CD4-positive, alpha-beta T cell treated with Interleukin-15 for 4 hours (primary cell): ENCODE data around the gene KRTAP10-10.
"Not testable (repeated sequence)": the region's sequence is repeated elsewhere in the genome, so short reads cannot be mapped to it uniquely, and the experiment has no call there.

Source experiments
- DNase-seq: peaks from one replicate; pipeline ENCODE4 v3.0.0-alpha.2; 2020; ENCODE audit warnings: low spot score

Gene KRTAP10-10

DNA sequence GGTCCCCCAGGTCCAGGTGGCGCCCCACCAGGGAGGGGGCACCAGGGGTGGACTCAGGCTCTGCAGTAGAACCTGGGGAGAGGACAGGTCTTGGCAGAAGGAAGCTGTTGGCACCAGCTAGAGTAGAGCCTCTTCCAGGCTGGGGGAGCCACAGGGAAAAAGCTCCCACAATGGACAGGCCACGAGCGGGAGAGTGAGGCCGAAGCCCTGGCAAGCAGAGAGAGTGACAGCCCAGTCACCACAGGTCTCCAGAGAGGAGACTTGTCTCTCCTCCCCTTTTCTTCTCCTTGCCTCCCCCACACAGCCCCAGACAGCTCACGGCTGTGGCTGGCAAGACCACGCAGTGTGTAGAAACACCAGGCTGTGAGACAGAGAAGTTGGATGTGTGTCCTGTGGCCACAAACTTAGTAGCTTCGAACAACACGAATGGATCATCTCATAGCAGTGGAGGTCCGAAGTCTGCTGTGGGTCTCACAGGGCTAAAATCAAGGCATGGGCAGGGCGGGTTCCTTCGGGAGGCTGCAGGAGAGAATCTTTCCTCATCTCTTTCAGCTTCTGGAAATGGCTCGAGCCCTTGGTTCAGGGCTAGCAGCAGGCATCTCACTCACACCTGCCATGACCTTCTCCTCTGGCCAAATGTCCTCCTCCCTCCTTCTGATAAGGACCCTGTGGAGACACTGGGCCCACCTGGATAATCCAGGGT lies 14.0 kb downstream of the KRTAP10-10 start:
- DNase-seq = no peak

DNA sequence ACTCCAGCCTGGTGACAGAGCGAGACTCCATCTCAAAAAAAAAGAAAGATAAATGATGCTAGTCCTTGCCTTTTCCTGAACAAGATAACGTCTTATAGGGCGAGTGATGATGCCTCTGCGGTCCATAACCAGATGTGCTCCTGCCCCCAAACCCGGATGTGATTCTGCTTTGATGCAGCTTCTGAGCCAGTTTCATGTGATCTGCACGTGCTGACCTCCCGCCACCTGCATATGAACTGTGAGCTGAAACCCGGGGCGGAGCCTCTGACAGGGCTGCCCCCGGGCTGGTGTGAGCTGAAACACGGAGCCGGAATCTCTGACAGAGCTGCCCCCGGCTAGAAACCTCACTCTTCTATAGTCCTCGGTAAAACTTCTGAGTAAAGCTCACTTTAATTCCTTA lies 16.0 kb downstream of the KRTAP10-10 start:
- DNase-seq = no peak

DNA sequence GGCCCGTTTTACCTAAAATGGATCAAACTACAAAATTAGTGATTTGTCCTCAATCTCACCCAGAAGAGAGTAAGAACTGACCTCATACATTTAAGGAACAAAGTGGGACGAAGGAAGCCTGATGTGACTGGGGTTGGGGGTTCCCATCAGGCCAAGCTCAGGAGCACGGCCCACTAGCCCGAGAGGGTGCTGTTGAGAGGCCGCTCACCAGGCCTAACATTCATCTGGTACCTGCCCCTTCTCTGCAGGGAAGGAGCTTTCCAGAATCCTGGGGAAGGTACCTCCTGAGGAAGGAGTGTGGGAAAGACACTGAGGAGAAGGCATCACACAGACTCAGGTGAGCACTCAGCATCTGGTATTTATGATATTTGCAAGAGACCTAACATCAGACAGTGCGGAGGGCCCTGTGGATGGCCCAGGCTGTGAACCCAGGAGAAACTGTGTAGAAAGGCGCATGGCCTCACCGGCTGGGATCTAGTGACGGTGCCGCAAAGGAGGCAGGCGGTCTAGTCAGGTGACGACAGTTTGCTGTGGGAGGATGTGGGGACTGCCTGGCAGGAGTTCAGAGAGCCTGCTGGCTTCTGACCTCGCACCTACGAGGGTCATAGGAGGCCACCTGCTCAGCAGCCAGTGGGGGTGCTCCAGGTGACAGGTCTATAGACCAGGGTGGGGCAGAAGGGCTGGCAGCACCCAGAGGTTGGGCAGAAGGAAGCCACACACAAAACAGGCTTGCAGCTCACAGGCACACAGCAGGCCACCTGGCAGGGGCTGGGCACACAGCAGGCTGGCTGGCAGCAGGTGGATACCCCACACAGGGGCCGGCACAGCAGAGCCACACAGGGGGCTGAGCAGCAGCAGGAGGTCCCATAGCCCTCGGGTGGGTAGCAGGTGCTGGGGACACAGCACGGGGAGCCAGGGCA lies 16.8 kb downstream of the KRTAP10-10 start:
- peak; percentile 45 for DNase-seq

DNA sequence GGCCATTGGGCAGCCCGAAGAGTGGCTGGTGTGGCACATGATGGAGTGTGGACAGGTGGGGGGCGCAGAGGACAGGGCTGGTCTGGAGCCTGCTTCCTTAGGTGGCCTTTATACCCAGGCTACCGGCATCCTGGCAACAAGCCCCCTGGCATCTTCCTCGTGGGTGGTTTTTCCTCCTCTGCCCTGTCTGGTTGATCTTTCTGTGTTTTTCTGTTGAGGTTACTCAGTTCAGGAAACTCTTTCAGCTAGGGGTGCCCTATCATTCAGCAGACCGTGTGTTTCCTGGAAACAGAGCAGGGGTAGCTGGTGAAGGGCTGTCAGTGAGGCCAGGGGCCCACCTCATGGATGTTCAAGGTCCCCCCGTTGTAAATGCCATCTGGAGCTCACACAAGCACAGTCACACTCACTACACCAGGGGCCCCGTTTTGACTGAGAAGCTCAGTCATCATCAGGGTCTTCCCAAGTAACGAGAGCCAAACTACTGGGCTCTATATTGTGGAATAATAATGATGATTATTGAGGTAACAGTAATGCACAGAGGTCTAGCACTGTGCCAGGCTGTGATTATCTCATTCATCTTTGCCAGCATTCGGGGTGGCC lies 17.5 kb downstream of the KRTAP10-10 start, which contains the start of gene KRTAP12-4:
Gene KRTAP12-4, minus strand, starts transcription at position 84 of the 600 bp plus-strand sequence. Its CDS starts 45 bp downstream, at position 39.
- DNase-seq = no peak

DNA sequence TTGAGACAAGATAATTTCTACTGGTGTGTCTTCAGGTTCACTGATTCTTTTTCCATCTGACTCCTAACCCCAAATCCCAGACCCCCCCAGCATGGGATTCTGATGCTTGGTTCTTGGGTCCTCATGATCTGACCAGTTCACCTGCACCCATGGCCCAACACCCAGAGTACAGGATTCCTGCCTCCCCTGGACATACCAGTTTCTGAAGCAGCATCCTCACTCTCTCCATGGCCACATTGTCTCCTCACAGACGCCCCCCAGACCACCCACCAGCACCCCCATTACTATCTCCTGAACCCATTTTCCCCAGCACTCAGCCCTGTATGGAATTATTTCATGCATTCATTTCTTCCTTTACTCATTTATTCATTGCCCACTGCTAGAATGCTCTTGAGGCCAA lies 19.7 kb downstream of the KRTAP10-10 start:
- no peak for DNase-seq

DNA sequence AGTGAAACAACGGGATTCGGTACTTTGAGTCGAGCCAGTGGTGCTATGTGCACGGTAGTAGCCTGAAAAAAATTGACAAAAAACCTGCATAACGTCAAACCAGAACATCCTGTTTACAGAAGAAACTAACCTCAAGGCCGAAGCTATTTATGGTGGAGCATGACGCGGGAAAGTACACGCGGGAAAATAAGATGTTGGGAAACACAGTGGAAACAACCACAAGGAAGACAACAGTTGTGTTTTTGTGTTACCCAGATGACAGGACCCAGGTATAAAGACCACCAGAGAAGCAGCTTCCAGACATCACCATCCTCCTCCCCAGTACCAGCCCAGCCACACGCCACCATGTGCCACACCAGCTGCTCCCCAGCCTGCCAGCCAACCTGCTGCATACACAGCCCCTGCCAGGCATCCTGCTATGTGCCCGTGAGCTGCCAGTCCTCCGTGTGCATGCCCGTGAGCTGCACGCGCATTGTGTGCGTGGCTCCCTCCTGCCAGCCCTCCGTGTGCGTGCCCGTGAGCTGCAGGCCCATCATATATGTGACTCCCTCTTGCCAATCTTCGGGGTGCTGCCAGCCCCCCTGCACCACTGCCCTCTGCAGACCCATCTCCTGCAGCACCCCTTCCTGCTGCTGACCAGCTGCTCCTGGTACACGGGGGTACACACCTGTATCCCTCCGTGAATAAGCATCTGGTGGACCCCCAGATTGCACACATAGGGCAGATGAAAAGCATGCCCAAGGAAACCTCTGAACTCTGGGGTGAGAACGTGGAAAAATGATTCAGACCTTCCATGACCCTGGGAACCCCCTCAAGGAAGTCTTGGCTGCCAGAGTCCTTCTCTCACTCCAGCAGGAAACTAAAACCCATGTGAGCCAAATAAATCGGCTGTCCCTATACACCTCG lies 20.7 kb downstream of the KRTAP10-10 start, which contains the start of gene KRTAP12-3:
Gene KRTAP12-3, plus strand, starts transcription at position 298 of the 906 bp plus-strand sequence. Its CDS starts 48 bp downstream, at position 346.
- peak; percentile 50 for DNase-seq

DNA sequence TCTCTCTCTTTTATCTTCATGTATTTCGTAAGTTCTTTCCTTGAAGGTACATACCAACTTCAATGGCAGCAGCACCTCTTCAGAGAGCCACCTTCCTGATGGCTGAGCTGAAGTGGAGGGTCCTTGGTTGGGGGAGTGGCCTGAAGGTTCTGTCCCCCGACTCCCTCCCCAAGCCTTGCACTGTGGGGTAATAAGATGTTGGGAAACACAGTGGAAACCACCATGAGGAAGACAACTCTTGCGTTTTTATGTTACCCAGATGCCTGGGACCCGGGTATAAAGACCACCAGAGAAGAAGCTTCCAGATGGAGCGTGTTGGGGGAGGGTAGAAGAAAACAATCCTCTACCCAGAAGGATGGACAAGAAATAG lies 21.4 kb downstream of the KRTAP10-10 start:
- no peak for DNase-seq

DNA sequence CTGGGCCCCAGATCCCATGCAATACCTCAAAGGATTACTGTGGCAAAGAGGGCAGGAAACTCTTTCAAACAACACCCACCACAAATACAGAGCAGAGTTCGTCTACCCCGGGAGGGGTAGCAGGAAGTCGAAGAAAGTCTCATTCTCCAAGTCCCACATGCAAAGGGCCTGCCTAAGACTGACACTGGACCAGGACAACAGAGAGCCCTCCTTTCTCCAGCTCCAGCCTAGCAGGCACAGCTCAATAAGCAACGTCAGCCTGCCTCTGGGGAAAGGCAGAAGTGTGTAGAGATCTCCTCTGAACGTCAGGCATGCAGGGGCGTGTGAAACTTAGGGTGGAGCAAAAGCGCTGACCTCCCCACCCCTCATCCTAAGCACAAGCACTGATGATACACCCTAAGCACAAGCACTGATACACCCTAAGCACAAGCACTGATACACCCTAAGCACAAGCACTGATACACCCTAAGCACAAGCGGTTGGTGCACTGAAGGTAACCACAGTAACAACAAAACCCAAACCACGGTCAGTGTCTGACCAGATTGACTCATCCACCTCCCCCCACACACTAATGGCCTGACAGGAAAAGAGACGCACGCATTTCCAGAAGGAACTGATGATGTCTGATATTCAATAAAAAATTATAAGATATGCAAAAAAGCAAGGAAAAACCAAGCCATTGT lies 21.9 kb downstream of the KRTAP10-10 start:
- peak; percentile 18 for DNase-seq

DNA sequence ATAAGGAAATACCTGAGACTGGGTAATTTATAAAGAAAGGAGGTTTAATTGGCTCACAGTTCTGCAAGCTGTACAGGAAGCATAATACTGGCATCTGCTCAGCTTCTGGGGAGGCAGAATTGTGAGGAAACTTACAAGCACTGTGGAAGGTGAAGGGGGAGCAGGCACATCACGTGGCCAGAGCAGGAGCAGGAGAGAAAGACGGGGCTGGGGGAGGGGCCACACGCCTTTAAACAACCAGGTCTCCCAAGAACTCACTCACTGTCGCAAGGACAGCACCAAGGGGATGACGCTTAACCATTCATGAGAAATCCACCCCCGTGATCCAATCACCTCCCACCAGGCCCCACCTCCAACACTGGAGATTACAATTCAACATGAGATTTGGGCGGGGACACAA lies 24.4 kb downstream of the KRTAP10-10 start:
- not testable (repeated sequence) for DNase-seq

DNA sequence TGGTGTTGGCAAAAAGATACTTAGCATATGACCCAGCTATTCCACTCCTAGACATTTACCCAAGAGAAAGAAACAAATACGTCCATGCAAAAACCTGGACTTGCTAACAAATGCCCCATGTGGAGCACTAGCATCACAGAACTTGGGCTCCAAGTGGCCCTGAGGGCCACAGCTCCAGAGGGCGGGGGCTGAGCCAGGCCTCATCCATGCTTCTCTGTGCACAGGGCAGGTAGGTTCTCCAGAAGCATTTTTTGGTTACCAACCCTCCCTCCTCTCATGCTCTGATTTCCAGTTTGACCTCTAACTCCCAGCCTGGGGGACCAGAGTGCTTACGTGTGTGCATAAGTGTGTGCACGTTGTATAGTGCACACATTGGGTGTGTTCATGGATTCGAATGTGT lies 27.5 kb downstream of the KRTAP10-10 start:
- DNase-seq = no peak

DNA sequence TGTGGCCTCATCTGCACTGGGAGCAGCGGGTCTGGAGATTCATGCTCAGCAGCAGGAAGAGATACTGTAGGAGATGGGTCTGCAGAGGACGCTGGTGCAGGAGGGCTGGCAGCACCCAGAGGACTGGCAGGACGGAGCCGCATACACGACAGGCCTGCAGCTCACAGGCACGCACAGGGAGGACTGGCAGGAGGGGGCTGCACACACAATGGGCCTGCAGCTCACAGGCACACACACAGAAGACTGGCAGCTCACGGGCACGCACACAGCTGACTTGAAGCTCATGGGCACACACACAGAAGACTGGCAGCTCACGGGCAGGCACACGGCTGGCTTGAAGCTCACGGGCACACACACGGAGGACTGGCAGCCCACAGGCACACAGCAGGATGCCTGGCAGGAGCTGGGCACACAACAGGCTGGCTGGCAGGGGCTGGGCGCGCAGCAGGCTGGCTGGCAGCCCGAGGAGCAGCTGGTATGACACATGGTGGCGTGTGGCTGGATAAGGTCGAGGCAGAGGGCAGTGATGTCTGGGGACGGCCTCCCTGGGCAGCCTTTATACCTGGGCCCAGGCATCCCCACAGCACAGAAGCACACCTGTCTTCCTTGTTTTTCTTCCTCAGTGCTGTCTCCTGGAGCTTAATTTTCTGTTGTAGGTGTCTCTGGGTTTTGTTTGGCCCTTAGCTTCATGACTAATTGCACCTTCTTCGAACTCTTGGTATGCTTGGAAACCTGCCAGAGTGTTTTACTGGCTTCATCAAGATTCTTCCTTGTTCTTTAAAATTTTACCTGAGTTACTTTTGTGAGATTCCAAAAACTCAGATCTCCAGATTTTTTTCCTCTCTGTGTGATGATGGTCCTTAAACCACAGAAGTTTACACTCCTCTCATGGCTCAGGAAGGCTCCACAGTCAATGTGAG lies 29.5 kb downstream of the KRTAP10-10 start, which contains the start of gene KRTAP12-2:
Gene KRTAP12-2, minus strand, starts transcription at position 527 of the 920 bp plus-strand sequence. Its CDS starts 41 bp downstream, at position 486.
- no peak for DNase-seq

DNA sequence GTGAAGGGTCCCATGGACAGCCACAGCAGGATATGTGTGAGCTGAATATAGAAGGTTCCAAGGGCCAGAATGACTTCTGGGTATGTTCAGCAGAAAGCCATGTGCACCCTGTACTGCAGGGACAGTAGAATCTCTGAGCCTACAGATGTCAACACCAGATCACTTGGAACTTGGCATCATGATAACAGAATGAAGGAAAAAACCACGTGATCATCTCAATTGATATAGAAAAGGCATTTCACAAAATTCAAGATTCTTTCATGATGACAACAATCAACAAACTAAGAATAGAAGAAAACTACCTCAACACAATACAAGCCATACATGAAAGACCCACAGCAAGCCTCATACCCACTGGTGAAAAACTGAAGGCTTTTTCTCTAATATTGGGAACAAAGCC lies 30.5 kb downstream of the KRTAP10-10 start:
- DNase-seq = no peak

DNA sequence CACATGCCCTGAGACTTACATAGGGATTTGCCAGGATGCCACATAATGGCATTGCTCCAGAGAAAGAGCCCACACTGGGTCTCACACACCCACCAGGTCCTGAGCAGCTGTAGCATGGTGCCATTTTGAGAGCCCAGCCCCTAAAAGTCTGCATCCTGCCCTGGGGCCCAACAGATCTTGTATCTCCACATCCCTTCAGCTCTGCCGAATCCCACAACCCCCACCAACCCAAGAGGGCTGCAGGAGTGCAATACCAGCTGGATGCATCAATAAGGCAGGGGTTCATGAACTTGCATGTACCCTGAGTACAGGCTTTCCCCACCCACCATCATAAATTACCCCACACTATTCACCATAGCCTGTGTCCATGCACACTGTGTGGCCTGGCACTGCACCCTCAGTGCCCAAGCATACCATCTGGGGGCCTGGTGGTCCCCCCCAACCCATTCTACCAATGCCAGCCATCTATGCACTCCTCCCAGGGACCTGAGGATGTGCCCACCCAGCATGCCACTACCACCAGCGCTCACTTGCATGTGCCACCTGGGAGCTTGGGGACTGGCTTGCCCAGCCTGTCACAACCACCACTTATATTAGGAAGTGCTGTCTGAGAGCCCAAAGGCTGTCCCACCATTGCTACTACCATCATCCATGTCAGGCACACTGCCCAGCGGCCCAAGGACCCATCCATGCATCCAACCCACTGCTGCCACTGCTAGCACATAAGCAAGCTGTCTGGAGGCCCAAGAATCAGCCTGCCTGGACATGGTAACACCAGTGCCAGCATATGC lies 33.7 kb downstream of the KRTAP10-10 start:
- no peak for DNase-seq

DNA sequence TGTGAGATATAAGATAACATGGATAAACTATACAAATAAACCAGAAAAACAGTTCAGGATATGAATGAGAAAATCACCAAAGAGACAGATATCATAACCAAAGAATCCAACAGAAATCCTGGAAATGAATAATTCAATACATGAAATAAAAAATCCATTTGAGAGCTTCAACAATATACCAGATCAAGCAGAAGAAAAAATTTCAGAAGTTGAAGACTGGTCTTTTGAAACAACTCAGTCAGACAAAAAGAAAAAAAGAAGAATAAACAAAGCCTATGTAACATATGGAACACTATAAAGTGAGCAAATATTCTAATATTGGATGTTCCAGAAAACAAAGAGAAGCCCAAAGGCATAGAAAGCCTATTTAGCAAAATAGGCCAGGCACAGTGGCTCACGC lies 34.8 kb downstream of the KRTAP10-10 start:
- DNase-seq = no peak

DNA sequence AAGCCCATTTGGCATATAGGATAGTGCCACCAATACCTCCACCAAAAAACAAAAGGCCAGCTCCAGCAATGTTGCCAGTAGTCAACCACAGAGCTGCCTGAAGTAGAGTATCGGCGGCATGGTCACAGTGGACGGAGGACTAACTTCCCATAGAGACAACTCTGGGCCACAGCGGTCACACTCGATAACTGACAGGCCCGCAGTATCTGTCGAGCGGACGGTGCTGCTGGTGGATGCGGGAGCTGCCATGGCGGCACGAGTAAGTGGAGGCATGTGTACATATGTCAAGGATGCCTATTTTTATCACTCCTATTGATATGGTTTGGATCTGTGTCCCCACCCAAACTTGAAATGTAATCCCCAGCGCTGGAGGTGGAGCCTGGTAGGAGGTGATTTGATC lies 40.7 kb downstream of the KRTAP10-10 start:
- no peak for DNase-seq

DNA sequence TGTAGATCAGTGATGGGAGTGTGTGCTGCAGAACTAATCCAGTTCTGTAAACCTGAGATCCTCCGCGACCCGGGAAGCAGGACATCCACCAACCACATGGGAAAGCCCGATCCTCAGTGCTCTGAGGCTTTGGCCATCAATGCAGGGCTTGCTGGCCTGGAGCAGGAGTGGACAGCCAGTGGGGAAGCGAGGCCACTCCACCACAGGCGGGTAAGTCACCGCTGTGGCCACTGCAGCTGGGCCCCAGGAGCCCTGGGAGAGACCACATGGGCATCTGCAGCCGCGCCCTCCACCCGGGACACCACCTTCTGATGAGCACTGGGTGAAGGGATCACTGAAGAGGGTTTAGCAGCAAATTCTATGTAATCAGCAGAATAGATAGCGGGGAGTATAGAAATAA lies 44.0 kb downstream of the KRTAP10-10 start:
- DNase-seq = no peak

DNA sequence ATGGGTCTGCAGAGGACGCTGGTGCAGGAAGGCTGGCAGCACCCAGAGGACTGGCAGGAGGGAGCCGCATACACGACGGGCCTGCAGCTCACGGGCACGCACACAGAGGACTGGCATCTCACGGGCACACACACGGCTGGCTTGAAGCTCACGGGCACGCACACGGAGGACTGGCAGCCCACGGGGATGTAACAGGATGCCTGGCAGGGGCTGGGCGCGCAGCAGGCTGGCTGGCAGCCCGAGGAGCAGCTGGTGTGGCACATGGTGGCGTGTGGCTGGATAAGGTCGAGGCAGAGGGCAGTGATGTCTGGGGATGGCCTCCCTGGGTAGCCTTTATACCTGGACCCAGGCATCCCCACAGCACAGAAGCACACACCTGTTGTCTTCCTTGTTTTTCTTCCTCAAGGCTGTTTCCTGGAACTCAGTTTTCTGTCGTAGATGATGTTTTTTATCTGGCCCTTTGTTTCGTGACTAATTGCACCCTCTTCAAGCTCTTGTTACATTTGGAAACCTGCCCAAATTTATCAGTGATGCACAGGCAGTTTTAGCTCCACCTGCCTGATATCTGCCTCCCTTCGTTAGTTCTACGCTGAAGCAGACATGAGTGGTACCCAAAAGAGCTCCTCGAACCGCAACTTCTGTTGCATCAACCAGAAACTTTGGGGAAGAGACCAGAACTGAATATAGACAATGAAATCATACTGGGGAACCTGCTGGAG lies 44.9 kb downstream of the KRTAP10-10 start, which contains the start of gene KRTAP12-1:
Gene KRTAP12-1, minus strand, starts transcription at position 303 of the 719 bp plus-strand sequence. Its CDS starts 40 bp downstream, at position 263.
- no peak for DNase-seq

DNA sequence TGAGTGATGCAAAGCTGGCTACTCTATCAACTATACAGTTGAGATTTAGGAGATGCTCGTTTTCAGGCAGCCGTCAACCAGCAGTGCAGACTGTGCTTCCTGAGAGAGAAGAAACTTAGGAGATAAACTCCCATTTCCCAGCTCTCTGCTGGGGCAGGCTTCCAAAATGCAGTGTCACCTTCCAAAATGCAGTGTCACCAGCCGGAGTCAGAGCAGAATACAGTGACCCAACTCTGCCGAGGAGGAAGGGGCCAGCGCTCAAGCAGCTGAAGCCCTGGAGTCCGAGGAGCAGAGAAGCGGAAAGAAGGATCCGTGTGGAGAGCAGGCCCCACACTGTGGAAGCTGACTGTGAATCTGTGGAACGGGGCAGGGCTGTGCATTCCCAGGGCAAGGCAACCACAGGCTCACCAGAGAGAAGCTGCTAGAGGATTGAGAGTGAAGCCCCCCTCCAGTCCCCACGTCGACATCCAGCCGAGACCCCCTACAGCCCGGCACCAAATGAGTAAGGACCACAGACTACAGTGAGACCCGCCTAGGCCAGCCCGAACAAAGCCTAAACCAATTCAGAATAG lies 45.5 kb downstream of the KRTAP10-10 start:
- DNase-seq = no peak
